ENCODE data around the gene SRPRA.

DNA sequence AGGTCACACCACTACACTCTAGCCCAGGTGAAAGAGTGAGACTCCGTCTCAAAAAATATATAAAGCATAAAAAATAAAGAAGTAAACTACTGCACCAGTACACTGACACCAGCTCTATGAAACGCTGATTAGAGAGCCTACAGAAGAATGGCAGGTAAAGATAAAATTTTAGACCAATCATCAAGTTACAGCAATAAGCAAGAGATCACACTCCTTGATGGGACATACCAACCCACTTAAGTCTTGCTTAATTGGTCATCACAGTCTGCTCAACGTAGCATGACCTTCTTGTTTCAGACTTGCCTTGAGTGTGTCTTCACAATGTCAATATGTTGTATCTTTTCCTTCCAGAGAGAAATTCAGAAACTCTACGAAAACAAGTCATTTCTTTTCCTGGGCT lies 12.5 kb downstream of the SRPRA start:
- no peak for TF ChIP-seq POLR2A (IDR thresholded peaks at IDR 0.05)
- TF ChIP-seq, protein P1, sequence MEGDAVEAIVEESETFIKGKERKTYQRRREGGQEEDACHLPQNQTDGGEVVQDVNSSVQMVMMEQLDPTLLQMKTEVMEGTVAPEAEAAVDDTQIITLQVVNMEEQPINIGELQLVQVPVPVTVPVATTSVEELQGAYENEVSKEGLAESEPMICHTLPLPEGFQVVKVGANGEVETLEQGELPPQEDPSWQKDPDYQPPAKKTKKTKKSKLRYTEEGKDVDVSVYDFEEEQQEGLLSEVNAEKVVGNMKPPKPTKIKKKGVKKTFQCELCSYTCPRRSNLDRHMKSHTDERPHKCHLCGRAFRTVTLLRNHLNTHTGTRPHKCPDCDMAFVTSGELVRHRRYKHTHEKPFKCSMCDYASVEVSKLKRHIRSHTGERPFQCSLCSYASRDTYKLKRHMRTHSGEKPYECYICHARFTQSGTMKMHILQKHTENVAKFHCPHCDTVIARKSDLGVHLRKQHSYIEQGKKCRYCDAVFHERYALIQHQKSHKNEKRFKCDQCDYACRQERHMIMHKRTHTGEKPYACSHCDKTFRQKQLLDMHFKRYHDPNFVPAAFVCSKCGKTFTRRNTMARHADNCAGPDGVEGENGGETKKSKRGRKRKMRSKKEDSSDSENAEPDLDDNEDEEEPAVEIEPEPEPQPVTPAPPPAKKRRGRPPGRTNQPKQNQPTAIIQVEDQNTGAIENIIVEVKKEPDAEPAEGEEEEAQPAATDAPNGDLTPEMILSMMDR (IDR thresholded peaks at IDR 0.05), result no peak

All from adrenal gland (tissue), 5 donors.